GM12878 (cell line): ENCODE results near the gene ZG16. TPM values are rescaled to one million over a fixed set of nuclear protein-coding genes. Genes with fewer than 3 reads are reported as not detected.

ENCODE experiments used
- IKZF2 ChIP-seq, 2 experiments: fragments of 450-650 bp; IDR thresholded peaks; 2 replicates each; pipeline ENCODE4 v1.6.1; 2017; ENCODE audit warnings: mild to moderate bottlenecking in 2 of 2, moderate library complexity in 2 of 2
- MEF2A ChIP-seq: IDR thresholded peaks from 2 replicates; pipeline ENCODE4 v1.6.1; 2011; ENCODE audit warnings: low read depth, mild to moderate bottlenecking, low read length, moderate library complexity; ENCODE audit not compliant: insufficient read depth
- NFIC ChIP-seq: IDR thresholded peaks from 2 replicates; pipeline ENCODE4 v1.6.1; 2012; ENCODE audit warnings: low read depth, mild to moderate bottlenecking, inconsistent platforms, low read length, moderate library complexity
- polyA plus RNA-seq, 11 experiments: library from polyadenylated mRNA; depleted of rRNA in 4 of 11; unstranded in 6 of 11; stranded (reverse) in 5 of 11; fragments of >200 nt; fragmentation: Nextera tagmentation in 4 of 11; fragmentation: Illumina TruSeq in 1 of 11; extraction: Ambion mirVana in 4 of 11; extraction: Trizol in 1 of 11; gene quantifications; 1 replicate in 1 of 11; 2 replicates in 10 of 11; pipeline versions ENCODE4 v1.2.1 to v1.2.3, GENCODE V29; 2011 to 2016; ENCODE audit warnings: inconsistent platforms in 2 of 11, missing spikeins in 2 of 11, low read depth in 1 of 11
- total RNA-seq, 4 experiments: library from RNA; depleted of rRNA in 3 of 4; stranded (reverse); fragments of >200 nt in 3 of 4; fragmentation: Illumina TruSeq in 1 of 4; extraction: Trizol in 1 of 4; gene quantifications; 2 replicates each; pipeline versions ENCODE4 v1.2.1 to v1.2.3, GENCODE V29; 2013 to 2021
- TF ChIP-seq, protein P1 (sequence below): IDR thresholded peaks from 2 replicates; pipeline ENCODE4 v1.6.1; 2011; ENCODE audit warnings: borderline replicate concordance, low read depth, mild to moderate bottlenecking, moderate library complexity, mixed read lengths, low read length; ENCODE audit not compliant: insufficient read depth; ENCODE audit errors: extremely low read length
- TF ChIP-seq, protein P2 (sequence below): fragments of 450-650 bp; IDR thresholded peaks from 2 replicates; pipeline ENCODE4 v1.6.1; 2017; ENCODE audit warnings: antibody characterized with exemption, mild to moderate bottlenecking, moderate library complexity
- TF ChIP-seq, protein P3 (sequence below): fragments of 450-650 bp; IDR thresholded peaks from 2 replicates; pipeline ENCODE4 v1.6.1; 2017; ENCODE audit warnings: mild to moderate bottlenecking, moderate library complexity

Gene ZG16
- total and polyA plus RNA-seq, 10 of the 15 experiments (the other 5 are each of a cell fraction or from before 2014, with no cell fraction given) = not detected

DNA sequence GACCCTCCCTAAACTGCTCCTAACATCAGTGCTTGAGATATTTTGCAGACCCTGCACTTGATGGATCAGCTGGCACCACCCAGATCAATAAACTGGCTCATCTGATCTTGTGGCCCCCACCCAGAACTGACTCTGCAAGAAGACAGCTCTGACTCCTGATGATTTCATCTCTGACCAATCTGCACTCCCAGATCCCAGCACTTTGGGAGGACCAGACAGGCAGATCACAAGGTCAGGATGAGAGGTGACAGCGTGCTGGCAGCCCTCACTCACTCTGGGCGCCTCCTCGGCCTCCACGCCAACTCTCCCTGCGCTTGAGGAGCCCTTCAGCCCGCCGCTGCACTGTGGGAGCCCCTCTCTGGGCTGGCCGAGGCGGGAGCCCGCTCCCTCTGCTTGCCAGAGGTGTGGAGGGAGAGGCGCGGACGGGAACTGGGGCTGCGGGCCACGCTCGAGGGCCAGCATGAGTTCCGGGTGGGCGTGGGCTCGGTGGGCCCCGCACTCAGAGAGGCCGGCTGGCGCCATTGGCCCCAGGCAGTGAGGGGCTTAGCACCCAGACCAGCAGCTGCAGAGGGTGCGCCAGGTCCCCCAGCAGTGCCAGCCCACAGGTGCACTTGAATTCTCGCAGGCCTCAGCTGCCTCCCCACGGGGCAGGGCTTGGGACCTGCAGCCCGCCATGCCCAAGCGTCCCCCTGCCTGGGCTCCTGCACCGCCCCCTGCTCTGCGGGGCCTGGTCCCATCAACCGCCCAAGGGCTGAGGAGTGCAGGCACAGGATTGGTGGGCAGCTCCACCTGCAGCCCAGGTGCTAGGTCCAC, 29.9 kb upstream of the ZG16 start (continued):
- TF ChIP-seq MEF2A = no peak
- TF ChIP-seq, protein P1, sequence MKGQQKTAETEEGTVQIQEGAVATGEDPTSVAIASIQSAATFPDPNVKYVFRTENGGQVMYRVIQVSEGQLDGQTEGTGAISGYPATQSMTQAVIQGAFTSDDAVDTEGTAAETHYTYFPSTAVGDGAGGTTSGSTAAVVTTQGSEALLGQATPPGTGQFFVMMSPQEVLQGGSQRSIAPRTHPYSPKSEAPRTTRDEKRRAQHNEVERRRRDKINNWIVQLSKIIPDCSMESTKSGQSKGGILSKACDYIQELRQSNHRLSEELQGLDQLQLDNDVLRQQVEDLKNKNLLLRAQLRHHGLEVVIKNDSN = no peak
- TF ChIP-seq, protein P2, sequence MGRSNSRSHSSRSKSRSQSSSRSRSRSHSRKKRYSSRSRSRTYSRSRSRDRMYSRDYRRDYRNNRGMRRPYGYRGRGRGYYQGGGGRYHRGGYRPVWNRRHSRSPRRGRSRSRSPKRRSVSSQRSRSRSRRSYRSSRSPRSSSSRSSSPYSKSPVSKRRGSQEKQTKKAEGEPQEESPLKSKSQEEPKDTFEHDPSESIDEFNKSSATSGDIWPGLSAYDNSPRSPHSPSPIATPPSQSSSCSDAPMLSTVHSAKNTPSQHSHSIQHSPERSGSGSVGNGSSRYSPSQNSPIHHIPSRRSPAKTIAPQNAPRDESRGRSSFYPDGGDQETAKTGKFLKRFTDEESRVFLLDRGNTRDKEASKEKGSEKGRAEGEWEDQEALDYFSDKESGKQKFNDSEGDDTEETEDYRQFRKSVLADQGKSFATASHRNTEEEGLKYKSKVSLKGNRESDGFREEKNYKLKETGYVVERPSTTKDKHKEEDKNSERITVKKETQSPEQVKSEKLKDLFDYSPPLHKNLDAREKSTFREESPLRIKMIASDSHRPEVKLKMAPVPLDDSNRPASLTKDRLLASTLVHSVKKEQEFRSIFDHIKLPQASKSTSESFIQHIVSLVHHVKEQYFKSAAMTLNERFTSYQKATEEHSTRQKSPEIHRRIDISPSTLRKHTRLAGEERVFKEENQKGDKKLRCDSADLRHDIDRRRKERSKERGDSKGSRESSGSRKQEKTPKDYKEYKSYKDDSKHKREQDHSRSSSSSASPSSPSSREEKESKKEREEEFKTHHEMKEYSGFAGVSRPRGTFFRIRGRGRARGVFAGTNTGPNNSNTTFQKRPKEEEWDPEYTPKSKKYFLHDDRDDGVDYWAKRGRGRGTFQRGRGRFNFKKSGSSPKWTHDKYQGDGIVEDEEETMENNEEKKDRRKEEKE = no peak
- no peak for TF ChIP-seq NFIC
- TF ChIP-seq IKZF2 (IDR thresholded peaks at IDR 0.05) = no peak
- TF ChIP-seq, protein P3, sequence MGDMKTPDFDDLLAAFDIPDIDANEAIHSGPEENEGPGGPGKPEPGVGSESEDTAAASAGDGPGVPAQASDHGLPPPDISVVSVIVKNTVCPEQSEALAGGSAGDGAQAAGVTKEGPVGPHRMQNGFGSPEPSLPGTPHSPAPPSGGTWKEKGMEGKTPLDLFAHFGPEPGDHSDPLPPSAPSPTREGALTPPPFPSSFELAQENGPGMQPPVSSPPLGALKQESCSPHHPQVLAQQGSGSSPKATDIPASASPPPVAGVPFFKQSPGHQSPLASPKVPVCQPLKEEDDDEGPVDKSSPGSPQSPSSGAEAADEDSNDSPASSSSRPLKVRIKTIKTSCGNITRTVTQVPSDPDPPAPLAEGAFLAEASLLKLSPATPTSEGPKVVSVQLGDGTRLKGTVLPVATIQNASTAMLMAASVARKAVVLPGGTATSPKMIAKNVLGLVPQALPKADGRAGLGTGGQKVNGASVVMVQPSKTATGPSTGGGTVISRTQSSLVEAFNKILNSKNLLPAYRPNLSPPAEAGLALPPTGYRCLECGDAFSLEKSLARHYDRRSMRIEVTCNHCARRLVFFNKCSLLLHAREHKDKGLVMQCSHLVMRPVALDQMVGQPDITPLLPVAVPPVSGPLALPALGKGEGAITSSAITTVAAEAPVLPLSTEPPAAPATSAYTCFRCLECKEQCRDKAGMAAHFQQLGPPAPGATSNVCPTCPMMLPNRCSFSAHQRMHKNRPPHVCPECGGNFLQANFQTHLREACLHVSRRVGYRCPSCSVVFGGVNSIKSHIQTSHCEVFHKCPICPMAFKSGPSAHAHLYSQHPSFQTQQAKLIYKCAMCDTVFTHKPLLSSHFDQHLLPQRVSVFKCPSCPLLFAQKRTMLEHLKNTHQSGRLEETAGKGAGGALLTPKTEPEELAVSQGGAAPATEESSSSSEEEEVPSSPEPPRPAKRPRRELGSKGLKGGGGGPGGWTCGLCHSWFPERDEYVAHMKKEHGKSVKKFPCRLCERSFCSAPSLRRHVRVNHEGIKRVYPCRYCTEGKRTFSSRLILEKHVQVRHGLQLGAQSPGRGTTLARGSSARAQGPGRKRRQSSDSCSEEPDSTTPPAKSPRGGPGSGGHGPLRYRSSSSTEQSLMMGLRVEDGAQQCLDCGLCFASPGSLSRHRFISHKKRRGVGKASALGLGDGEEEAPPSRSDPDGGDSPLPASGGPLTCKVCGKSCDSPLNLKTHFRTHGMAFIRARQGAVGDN = no peak
